Brain microvascular endothelial cell (primary cell): Measurements from ENCODE around the gene TRDN.

ENCODE experiments used
- DNase-seq: peaks from one replicate; pipeline ENCODE4 v3.0.0-alpha.2; 2020
- H3K27ac ChIP-seq: fragments of 250-450 bp; sonication (Bioruptor Pico); 2 replicates; pipeline ENCODE4 v1.5.1; 2020; ENCODE audit warnings: mild to moderate bottlenecking, moderate library complexity
- H3K27me3 ChIP-seq: fragments of 250-450 bp; sonication (Bioruptor Pico); replicated peaks from 2 replicates; pipeline ENCODE4 v1.5.1; 2020; ENCODE audit warnings: mild to moderate bottlenecking
- H3K36me3 ChIP-seq: fragments of 250-450 bp; sonication (Bioruptor Pico); replicated peaks from 2 replicates; pipeline ENCODE4 v1.5.1; 2020; ENCODE audit warnings: mild to moderate bottlenecking
- H3K4me3 ChIP-seq: 2 replicates; pipeline ENCODE4 v1.5.1; 2011; ENCODE audit warnings: low read depth, mild to moderate bottlenecking, control low read depth, low read length, moderate library complexity
- CTCF ChIP-seq: IDR thresholded peaks from 2 replicates; pipeline ENCODE4 v1.5.1; 2011; ENCODE audit warnings: low read depth, mild to moderate bottlenecking, moderate library complexity, low read length, control low read depth, inconsistent platforms; ENCODE audit errors: missing control alignments
- in situ Hi-C: cut with HindIII; loops from 2 replicates; pipeline ENCODE4 v1.10.0; 2017; ENCODE audit warnings: low sequenced_read_pairs, low pct_ligation_motif_present

TRDN gene

GRCh38 chr6:123211777-123212545, 424.8 kb downstream of the TRDN start:
- in situ Hi-C loops = no loop called here
- no peaks in the 10 kb centered on the region for H3K36me3 ChIP-seq
- DNase-seq = no peak
- H3K27ac ChIP-seq = no peak overlapping the region
- TF ChIP-seq CTCF = no peak
- H3K27me3 ChIP-seq = no peaks in the 10 kb centered on the region
- no peak overlapping the region for H3K4me3 ChIP-seq

DNA sequence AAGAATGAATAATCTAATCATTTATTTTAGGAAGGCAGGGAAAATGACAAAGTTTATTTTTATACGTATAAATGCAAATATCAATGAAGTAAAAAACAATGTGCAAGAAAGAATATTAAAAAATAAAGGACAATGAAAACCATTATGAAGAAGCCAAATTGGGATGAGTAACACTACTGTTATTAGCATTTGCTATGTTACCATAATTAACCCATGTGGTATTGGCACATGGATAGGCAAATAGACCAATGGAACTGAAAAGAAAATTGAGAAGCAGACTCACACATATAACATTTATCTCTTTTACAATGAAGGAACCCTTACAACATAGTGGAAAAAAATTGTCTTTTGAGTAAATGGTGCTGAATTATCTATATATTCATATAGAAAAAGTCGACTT, 426.1 kb downstream of the TRDN start:
- DNase-seq = no peak
- TF ChIP-seq CTCF = no peak
- Histone ChIP-seq H3K27ac (no peak overlapping the region), H3K27me3 (no peaks in the 10 kb centered on the region), H3K36me3 (no peaks in the 10 kb centered on the region), H3K4me3 (no peak overlapping the region)
- in situ Hi-C loops = no loop called here

- H3K36me3 ChIP-seq = no peaks in the 10 kb centered on the region
- no peaks in the 10 kb centered on the region for H3K27me3 ChIP-seq
- no peak overlapping the region for H3K27ac ChIP-seq
- in situ Hi-C loops = no loop called here
- no peak for TF ChIP-seq CTCF
- DNase-seq = no peak
- no peak overlapping the region for H3K4me3 ChIP-seq
Measured at GRCh38 chr6:123207967-123208510, 428.7 kb downstream of the TRDN start.

GRCh38 chr6:123203928-123204327, 432.8 kb downstream of the TRDN start:
- Histone ChIP-seq H3K4me3 (no peak overlapping the region), H3K27me3 (no peaks in the 10 kb centered on the region), H3K27ac (no peak overlapping the region), H3K36me3 (no peaks in the 10 kb centered on the region)
- in situ Hi-C loops = no loop called here
- no peak for DNase-seq
- no peak for TF ChIP-seq CTCF

GRCh38 chr6:123201869-123202372, 434.8 kb downstream of the TRDN start:
- in situ Hi-C loops = no loop called here
- no peak for TF ChIP-seq CTCF
- no peak overlapping the region for H3K4me3 ChIP-seq

More at GRCh38 chr6:123201869-123202372, 434.8 kb downstream of the TRDN start:
- Histone ChIP-seq H3K27me3 (no peaks in the 10 kb centered on the region), H3K36me3 (no peaks in the 10 kb centered on the region), H3K27ac (no peak overlapping the region)
- no peak for DNase-seq
